GM12878 (cell line): ENCODE data around the gene TMCO6. TPM values are rescaled to one million over a fixed set of nuclear protein-coding genes. Genes with fewer than 3 reads are reported as not detected.

Experiments used
- ATAC-seq: fragments of 200-7000 bp; cut with Tn5 transposase; 3 replicates; pipeline ENCODE4 v1.9.1; 2020; ENCODE audit warnings: mild to moderate bottlenecking, moderate library complexity
- BruUV-seq: library from RNA; stranded (reverse); fragments of 400-500 nt; replicated peaks from 2 replicates; lab custom pipeline; 2021; lab: Mats Ljungman, UMichigan
- CTCF ChIA-PET: fragments of 300-600 bp; sonication (Branson Sonifier 250); formaldehyde crosslinking; extraction: SDS; loops from one replicate; lab custom pipeline; 2021; ENCODE audit warnings: inconsistent platforms; lab: Yijun Ruan, JAX
- POLR2A ChIA-PET: fragments of 350-600 bp; formaldehyde crosslinking; extraction: SDS; loops from one replicate; lab custom pipeline; 2021; ENCODE audit warnings: inconsistent platforms; lab: Charles Lee
- RAD21 ChIA-PET: fragments of 300-600 bp; sonication (Branson Sonifier 250); formaldehyde crosslinking; loops from one replicate; lab custom pipeline; 2023; ENCODE audit warnings: antibody characterized with exemption; ENCODE audit not compliant: unreplicated experiment; lab: Charles Lee
- SMC1A ChIA-PET: fragments of 300-600 bp; sonication (Branson Sonifier 250); formaldehyde crosslinking; loops from one replicate; lab custom pipeline; 2023; ENCODE audit not compliant: unreplicated experiment, uncharacterized antibody; lab: Charles Lee
- DNase-seq: peaks from one replicate; pipeline ENCODE4 v3.0.0-alpha.2; 2011; ENCODE audit warnings: low read depth, low spot score
- FAIRE-seq: peaks from 3 replicates; lab custom pipeline; 2011; peaks lifted over from hg19 to GRCh38; lab: Jason Lieb, UNC
- H2AFZ ChIP-seq: 2 replicates; pipeline ENCODE4 v1.6.0; 2011; ENCODE audit warnings: low read depth, low read length, control low read depth; ENCODE audit not compliant: control insufficient read depth
- H3K27ac ChIP-seq: 2 replicates; pipeline ENCODE4 v1.5.1; 2011; ENCODE audit warnings: control low read depth; ENCODE audit not compliant: control insufficient read depth, insufficient read depth
- H3K27me3 ChIP-seq, 2 experiments: replicated peaks in 1 of 2; 2 replicates each; pipeline versions ENCODE4 v1.6.0 to v1.6.1; 2011; ENCODE audit warnings: low read length in 1 of 2; ENCODE audit not compliant: control insufficient read depth in 2 of 2, insufficient read depth in 2 of 2
- H3K36me3 ChIP-seq, 2 experiments: 2 replicates each; pipeline ENCODE4 v1.5.1; 2011; ENCODE audit warnings: low read length in 1 of 2; ENCODE audit not compliant: control insufficient read depth in 2 of 2, insufficient read depth in 2 of 2
- H3K4me1 ChIP-seq: 2 replicates; pipeline ENCODE4 v1.6.1; 2011; ENCODE audit warnings: mild to moderate bottlenecking, low read length, moderate library complexity, mixed read lengths; ENCODE audit not compliant: control insufficient read depth, insufficient read depth
- H3K4me2 ChIP-seq: 2 replicates; pipeline ENCODE4 v1.6.0; 2011; ENCODE audit warnings: control low read depth; ENCODE audit not compliant: control insufficient read depth, insufficient read depth
- H3K4me3 ChIP-seq: fragments of 200-600 bp; sonication (generic); 2 replicates; pipeline ENCODE4 v1.5.1; 2016
- H3K79me2 ChIP-seq: 2 replicates; pipeline ENCODE4 v1.6.0; 2011; ENCODE audit warnings: low read length; ENCODE audit not compliant: control insufficient read depth, insufficient read depth
- H3K9ac ChIP-seq: 2 replicates; pipeline ENCODE4 v1.8.0; 2011; ENCODE audit warnings: low read length, control low read depth, mixed read lengths; ENCODE audit not compliant: control insufficient read depth, insufficient read depth
- H3K9me3 ChIP-seq: replicated peaks from 3 replicates; pipeline ENCODE4 v1.5.1; 2011; ENCODE audit warnings: mild to moderate bottlenecking, low read length; ENCODE audit not compliant: control insufficient read depth, insufficient read depth
- H4K20me1 ChIP-seq: 2 replicates; pipeline ENCODE4 v1.6.0; 2011; ENCODE audit not compliant: control insufficient read depth, insufficient read depth
- BHLHE40 ChIP-seq, 2 experiments: fragments of 450-650 bp in 1 of 2; IDR thresholded peaks; 2 replicates each; pipeline ENCODE4 v1.6.1; 2011 to 2017; ENCODE audit warnings: low read depth in 2 of 2, borderline replicate concordance in 1 of 2, improper control_type of control experiment in 1 of 2, low read length in 1 of 2, mild to moderate bottlenecking in 1 of 2
- SMAD1 ChIP-seq: fragments of 450-650 bp; IDR thresholded peaks from 2 replicates; pipeline ENCODE4 v1.6.1; 2018; ENCODE audit warnings: mild to moderate bottlenecking, low read depth; ENCODE audit not compliant: partially characterized antibody
- YY1 ChIP-seq: IDR thresholded peaks from 2 replicates; pipeline ENCODE4 v1.6.1; 2011; ENCODE audit warnings: low read depth, mild to moderate bottlenecking, low read length
- ZNF592 ChIP-seq: fragments of 450-650 bp; IDR thresholded peaks from 2 replicates; pipeline ENCODE4 v1.6.1; 2017; ENCODE audit warnings: mild to moderate bottlenecking, moderate library complexity
- WGBS: methylation state at CpG from one replicate; pipeline ENCODE4 v1.1.6; 2016; ENCODE audit warnings: low lambda C conversion rate; ENCODE audit not compliant: insufficient replicate concordance, insufficient coverage; ENCODE audit errors: missing lambda C conversion rate; 5-methylcytosine and 5-hydroxymethylcytosine counted together
- in situ Hi-C: fragments of 300-500 bp; cut with MboI; formaldehyde crosslinking; loops from 9 replicates; pipeline ENCODE4 v1.14.3; 2018; ENCODE audit warnings: mixed read lengths
- intact Hi-C: fragments of 100-400 bp; cut with micrococcal nuclease; formaldehyde crosslinking; loops from one replicate; pipeline ENCODE4 v1.14.2; 2022; ENCODE audit not compliant: unreplicated experiment
- polyA plus RNA-seq, 11 experiments: library from polyadenylated mRNA; depleted of rRNA in 4 of 11; unstranded in 6 of 11; stranded (reverse) in 5 of 11; fragments of >200 nt; fragmentation: Nextera tagmentation in 4 of 11; fragmentation: Illumina TruSeq in 1 of 11; extraction: Ambion mirVana in 4 of 11; extraction: Trizol in 1 of 11; gene quantifications; 1 replicate in 1 of 11; 2 replicates in 10 of 11; pipeline versions ENCODE4 v1.2.1 to v1.2.3, GENCODE V29; 2011 to 2016; ENCODE audit warnings: inconsistent platforms in 2 of 11, missing spikeins in 2 of 11, low read depth in 1 of 11
- total RNA-seq, 4 experiments: library from RNA; depleted of rRNA in 3 of 4; stranded (reverse); fragments of >200 nt in 3 of 4; fragmentation: Illumina TruSeq in 1 of 4; extraction: Trizol in 1 of 4; gene quantifications; 2 replicates each; pipeline versions ENCODE4 v1.2.1 to v1.2.3, GENCODE V29; 2013 to 2021

Gene TMCO6
- total and polyA plus RNA-seq, 10 of the 15 experiments (the other 5 are each of a cell fraction or from before 2014, with no cell fraction given), result 4.1 to 21.6 (median 11.7) TPM

- no peak for TF ChIP-seq ZNF592
- TF ChIP-seq BHLHE40 (IDR thresholded peaks at IDR 0.05; ENCODE audit: borderline replicate concordance in 1 of 2, low read depth in 2 of 2, low read length in 1 of 2), result no peak
Observed at GRCh38 chr5:140639148-140639981, at the start of gene TMCO6 (continued).

- no peak overlapping the region for H3K4me2 ChIP-seq
- ChIA-PET RAD21 (no interaction called here), POLR2A (no interaction called here), SMC1A (no interaction called here), CTCF (no interaction called here)
- BruUV-seq, result no TSS peak
- no peak overlapping the region for H3K4me3 ChIP-seq
- H3K4me1 ChIP-seq, result no peaks in the 10 kb centered on the region
- no peaks in the 10 kb centered on the region for H3K9me3 ChIP-seq
- no peak overlapping the region for H3K9ac ChIP-seq
- H4K20me1 ChIP-seq, result no peaks in the 10 kb centered on the region
- no peaks in the 10 kb centered on the region for H3K79me2 ChIP-seq
- H2AFZ ChIP-seq, result no peak overlapping the region
- H3K36me3 ChIP-seq, result no peaks in the 10 kb centered on the region
- DNase-seq, result no peak
- H3K27me3 ChIP-seq, result no peaks in the 10 kb centered on the region
- H3K27ac ChIP-seq, result no peak overlapping the region
- intact Hi-C loops, result no loop called here
- ATAC-seq, result no peak
- 48% methylated on average over 7 of the region's 7 CpGs for WGBS
- FAIRE-seq, result no peak
- no peak for TF ChIP-seq SMAD1
- no peak for TF ChIP-seq YY1
- in situ Hi-C loops, result no loop called here
Observed at GRCh38 chr5:140590861-140591260, 48.4 kb upstream of the TMCO6 start.
